Renal pelvis (tissue), 4 donors: ENCODE results near the gene CRB1. TPM values are rescaled to one million over a fixed set of nuclear protein-coding genes. Genes with fewer than 3 reads are reported as not detected.

Experiments
- DNase-seq: peaks from one replicate; pipeline ENCODE4 v3.0.0-alpha.2; 2013
- polyA plus RNA-seq, 3 donors: library from polyadenylated mRNA; unstranded; fragments of 120-200 nt; gene quantifications; one replicate each; pipeline ENCODE4 v1.2.1, GENCODE V29; 2013; ENCODE audit not compliant: insufficient read length in 3 of 3

The CRB1 gene
- polyA plus RNA-seq, 3 donors = 2.0 to 3.5 (median 2.6) TPM

GRCh38 chr1:197343663-197344273, 75.7 kb downstream of the CRB1 start:
- DNase-seq = no peak

- no peak for DNase-seq
These were observed 83.9 kb downstream of the CRB1 start for GRCh38 chr1:197351821-197352440.

GRCh38 chr1:197355248-197355995, 87.4 kb downstream of the CRB1 start:
- no peak for DNase-seq

DNA sequence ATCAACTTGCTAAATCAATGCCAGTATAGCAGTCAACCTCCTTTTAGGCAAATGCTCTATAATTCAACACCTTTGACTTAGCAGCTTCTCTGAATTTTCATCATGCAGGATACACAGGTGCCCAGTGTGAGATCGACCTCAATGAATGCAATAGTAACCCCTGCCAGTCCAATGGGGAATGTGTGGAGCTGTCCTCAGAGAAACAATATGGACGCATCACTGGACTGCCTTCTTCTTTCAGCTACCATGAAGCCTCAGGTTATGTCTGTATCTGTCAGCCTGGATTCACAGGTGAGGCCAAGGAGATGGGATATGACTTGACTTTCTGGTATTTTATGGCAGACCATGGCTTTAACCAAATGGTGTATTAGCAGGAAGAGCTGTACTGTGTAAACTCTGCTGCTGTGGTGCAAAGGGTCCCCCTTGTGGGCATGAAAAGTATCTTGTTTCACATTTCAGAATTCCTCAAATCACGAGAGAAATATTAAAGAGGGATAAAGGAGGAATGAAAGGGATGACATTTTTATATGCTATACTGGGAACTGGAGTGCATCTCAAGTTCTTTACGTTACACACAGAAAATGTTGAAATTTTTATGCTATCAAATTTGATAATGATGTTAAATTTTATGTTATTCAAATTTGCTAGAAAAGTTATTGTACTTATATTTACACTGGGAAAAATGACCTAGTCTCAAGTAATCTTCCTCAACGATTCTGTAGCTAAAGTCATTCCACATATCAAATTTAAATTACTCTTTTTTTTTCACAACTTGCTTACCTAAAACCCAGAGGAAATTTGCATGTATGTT, 88.9 kb downstream of the CRB1 start:
- DNase-seq = peak; percentile 17

GRCh38 chr1:197358959-197359358, 90.9 kb downstream of the CRB1 start:
- DNase-seq = no peak

DNA sequence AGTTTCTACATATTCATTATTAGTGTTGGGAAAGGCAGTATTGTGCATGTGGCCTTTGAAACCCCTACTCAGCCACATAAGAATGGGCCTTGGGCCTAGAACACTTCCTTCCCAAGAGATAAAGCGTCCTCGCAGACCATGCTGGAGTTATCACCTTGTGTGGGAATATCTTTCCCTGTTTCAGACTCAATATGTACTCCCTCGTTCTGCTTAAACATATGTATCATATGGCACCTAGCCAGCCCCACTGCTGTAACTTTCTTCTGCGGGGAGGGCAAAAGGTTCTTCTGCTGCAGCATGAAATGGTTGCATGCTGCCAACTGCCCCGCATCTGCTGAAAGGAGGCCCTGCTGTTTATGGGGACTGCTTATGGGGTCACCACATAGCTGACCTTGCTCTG, 92.0 kb downstream of the CRB1 start:
- no peak for DNase-seq

- no peak for DNase-seq
These were observed 94.8 kb downstream of the CRB1 start for GRCh38 chr1:197362871-197363270.

DNA sequence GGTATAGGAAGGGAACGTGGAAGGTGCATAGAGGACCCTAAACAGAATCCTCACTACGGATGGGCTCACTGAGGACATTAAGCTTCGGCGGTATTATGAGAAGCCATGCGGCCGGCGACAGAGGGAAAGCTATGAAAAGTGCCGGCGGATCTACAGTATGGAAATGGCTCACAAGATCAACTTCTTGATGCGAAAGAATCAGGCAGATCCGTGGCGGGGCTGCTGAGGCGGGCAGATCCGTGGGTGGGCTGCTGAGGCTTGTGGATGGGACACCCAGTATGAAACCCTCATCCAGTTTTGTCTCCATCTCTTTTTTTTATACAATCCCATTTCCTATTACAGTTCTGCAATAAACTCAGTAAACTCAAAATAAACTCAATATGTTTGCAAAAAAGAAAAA, 95.8 kb downstream of the CRB1 start:
- DNase-seq = no peak

- peak; percentile 26 for DNase-seq
These were observed 98.9 kb downstream of the CRB1 start for GRCh38 chr1:197366996-197367395.

GRCh38 chr1:197367627-197368026, 99.6 kb downstream of the CRB1 start:
- peak; percentile 42 for DNase-seq

DNA sequence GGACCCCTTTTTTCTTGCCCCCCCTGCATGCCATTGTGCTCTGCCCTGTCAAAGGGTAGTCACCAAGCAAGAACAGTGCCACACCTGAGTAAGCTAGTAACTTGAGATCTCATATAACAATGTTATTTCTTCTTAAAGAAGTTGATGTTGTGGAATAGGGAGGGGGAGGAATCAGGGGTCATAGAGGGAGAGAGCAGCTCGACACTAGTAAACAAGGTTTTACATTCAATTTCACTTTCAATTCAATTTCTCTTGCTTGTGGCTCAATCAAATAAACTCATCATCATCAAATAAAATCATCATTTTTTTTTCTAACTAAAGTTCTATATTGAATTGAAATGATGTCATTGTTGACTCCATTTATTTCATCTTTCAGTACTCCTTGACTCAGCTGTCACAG, 106.4 kb downstream of the CRB1 start:
- DNase-seq = no peak

- DNase-seq = no peak
These were observed 116.4 kb downstream of the CRB1 start for GRCh38 chr1:197384471-197384870.

GRCh38 chr1:197388801-197389200, 120.7 kb downstream of the CRB1 start:
- DNase-seq = no peak

- DNase-seq = no peak
These were observed 122.8 kb downstream of the CRB1 start for GRCh38 chr1:197390856-197391255.

DNA sequence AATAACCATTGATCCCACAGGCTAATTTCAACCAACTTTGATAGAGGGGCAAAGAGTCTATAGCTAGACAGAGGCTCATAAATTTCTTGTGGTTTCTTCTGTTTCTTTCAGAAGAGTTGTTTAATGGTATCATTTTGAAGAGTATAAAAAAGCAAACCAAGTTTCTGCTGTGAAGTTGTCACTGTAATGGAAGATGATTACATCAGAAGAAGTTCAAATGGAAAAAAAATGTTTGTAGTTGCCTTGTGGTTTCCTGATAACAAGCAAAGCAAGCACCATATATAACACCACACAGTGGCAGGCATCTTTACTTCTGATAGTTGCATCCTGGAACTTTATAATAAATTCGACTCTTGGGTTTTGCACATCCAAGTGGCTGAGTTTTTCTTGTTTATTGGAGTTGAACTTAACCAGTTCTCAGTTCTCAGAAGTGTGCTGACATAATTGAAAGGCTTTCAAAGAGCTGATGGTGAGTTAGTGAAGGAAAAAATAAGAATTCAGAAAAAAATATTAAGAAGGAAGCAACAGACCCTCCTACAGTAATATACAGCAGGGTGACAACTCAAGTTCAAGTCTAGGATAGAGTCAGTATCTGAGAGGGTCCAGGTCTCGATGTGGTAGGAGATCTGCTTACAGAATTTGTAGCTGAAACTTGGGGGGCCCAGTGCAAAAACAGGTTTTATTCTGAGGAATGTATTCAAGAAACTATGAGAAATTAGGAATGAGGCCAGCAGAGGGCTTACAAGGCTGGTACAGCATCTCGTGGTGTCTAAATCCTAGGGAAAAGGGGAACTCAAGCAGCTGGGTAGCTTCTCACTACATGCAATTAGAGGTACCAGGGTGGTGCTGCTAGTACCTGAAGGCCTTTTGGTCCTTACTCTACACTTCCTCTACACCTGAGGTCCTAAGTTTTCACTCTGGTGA, 123.5 kb downstream of the CRB1 start:
- DNase-seq = no peak

GRCh38 chr1:197392541-197392940, 124.5 kb downstream of the CRB1 start:
- DNase-seq = no peak

DNA sequence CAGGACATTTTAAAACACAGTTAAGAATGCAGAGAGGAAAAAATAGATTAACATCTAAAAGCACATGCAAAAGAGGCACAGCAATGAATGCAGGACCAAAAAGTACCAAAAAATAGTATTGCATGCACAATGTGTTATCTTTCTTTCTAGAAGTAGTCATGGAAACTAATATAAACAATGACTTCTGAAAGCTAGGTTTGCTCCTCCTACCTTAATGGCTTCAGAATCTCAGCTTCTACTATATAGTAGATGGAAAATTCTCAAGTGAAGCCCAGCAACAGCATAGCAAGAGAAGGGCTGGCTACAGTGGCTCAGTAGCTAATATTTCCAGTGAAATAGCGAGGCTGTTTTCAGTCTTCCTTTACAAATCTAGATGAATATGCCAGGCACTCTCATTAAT, 125.1 kb downstream of the CRB1 start:
- DNase-seq = no peak

DNA sequence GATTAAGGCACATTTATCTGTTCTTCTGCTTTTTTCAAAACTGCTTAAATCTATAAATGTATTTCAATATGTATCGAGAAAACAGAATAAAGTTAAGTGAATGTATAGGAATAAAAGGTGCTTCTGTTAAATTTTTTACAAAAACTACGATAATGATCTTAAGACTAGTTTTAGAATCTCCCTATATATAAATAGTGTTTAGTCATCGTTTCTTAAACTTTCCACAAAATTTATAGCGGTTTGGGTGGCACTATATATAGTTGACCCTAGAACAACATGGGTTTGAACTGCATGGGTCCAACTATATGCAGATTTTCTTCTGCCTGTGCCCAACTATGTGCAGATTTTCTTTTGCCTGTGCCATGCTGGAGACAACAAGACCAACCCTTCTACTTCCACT, 125.7 kb downstream of the CRB1 start:
- DNase-seq = no peak

GRCh38 chr1:197394831-197395608, 127.0 kb downstream of the CRB1 start:
- no peak for DNase-seq

DNA sequence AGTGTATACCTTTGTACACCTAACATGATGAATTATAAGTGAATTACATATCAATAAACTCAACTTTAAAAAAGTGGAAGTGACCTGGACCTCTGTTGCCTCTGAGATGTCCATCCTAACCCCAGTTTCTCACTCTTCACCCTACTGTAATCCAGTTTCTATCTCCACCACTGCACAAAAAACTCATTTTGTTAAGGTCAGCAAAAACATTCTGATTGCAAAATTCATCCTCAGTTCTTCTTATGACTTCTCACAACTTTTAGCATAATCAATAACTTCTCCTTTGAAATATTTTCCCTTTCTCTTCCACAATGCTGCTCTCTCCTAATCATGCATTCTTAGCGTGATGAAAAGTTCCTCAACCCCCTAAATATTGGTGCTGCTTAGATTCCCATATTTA, 129.8 kb downstream of the CRB1 start:
- DNase-seq = no peak
